ENCODE measurements around the gene COL8A2.
A peak's percentile ranks its signal among the peaks of the same experiment; 100 is the strongest.

The COL8A2 gene

DNA sequence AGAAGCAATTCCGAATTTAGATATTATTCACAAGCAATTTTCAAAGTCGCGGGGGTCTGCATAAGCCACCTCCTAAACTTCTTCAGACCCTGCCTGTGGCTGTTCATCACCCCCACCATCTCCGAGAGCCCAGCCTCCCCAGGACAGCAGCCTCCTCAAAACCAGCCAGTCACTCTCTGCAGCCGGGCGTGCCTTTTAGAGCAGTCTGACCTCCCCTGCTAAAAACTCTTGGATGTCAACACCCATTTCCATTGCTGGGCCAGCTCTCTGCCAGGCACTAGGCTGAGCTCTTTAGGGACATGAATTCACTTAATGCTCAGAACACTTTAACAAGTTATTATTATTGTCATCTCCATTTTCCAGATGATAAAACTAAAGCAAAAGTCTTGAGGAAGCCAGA lies 24.6 kb downstream of the COL8A2 start:
- H3K4me2 ChIP-seq (ENCODE audit: low read depth, low read length, poor library complexity, severe bottlenecking): no peak overlapping the region
- H2AFZ ChIP-seq (ENCODE audit: low read depth, low read length, severe bottlenecking): no peak overlapping the region
- no peak overlapping the region for H3K9ac ChIP-seq (ENCODE audit: low read length)
- H3K9me3 ChIP-seq (ENCODE audit: insufficient read depth, low read length): no peaks in the 10 kb centered on the region
- H3K36me3 ChIP-seq (ENCODE audit: low read length): no peaks in the 10 kb centered on the region
- H3K79me2 ChIP-seq (ENCODE audit: insufficient read depth, low read length): no peaks in the 10 kb centered on the region
- no peaks in the 10 kb centered on the region for H3K27me3 ChIP-seq (ENCODE audit: low read length)
- no peaks in the 10 kb centered on the region for H3K9me2 ChIP-seq (replicated peaks; ENCODE audit: insufficient read depth, low read length)
- no peak overlapping the region for H3K4me3 ChIP-seq (ENCODE audit: insufficient read depth, low read length, poor library complexity, severe bottlenecking)
- no peak for TF ChIP-seq EZH2phosphoT487 (conservative IDR thresholded peaks at IDR 0.05; ENCODE audit: low read length)
- TF ChIP-seq, protein P1, sequence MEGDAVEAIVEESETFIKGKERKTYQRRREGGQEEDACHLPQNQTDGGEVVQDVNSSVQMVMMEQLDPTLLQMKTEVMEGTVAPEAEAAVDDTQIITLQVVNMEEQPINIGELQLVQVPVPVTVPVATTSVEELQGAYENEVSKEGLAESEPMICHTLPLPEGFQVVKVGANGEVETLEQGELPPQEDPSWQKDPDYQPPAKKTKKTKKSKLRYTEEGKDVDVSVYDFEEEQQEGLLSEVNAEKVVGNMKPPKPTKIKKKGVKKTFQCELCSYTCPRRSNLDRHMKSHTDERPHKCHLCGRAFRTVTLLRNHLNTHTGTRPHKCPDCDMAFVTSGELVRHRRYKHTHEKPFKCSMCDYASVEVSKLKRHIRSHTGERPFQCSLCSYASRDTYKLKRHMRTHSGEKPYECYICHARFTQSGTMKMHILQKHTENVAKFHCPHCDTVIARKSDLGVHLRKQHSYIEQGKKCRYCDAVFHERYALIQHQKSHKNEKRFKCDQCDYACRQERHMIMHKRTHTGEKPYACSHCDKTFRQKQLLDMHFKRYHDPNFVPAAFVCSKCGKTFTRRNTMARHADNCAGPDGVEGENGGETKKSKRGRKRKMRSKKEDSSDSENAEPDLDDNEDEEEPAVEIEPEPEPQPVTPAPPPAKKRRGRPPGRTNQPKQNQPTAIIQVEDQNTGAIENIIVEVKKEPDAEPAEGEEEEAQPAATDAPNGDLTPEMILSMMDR (IDR thresholded peaks at IDR 0.05; ENCODE audit: insufficient read depth, low read length, poor library complexity, severe bottlenecking): no peak
- no peaks in the 10 kb centered on the region for H4K20me1 ChIP-seq (ENCODE audit: low read depth, low read length)
- H3K27ac ChIP-seq (ENCODE audit: low read depth, low read length): no peak overlapping the region
- H3F3A ChIP-seq (ENCODE audit: insufficient read depth): no peaks in the 10 kb centered on the region

GRCh38 chr1:36099681-36100341 lies 25.2 kb downstream of the COL8A2 start:
- Histone ChIP-seq H3K9me3 (ENCODE audit: insufficient read depth, low read length) (no peaks in the 10 kb centered on the region), H4K20me1 (ENCODE audit: low read depth, low read length) (no peaks in the 10 kb centered on the region), H3K27me3 (ENCODE audit: low read length) (no peaks in the 10 kb centered on the region), H3K36me3 (ENCODE audit: low read length) (no peaks in the 10 kb centered on the region), H3K27ac (ENCODE audit: low read depth, low read length) (no peak overlapping the region), H2AFZ (ENCODE audit: low read depth, low read length, severe bottlenecking) (peak overlapping the region; percentile 73), H3K79me2 (ENCODE audit: insufficient read depth, low read length) (no peaks in the 10 kb centered on the region), H3K9ac (ENCODE audit: low read length) (no peak overlapping the region), H3K4me3 (ENCODE audit: insufficient read depth, low read length, poor library complexity, severe bottlenecking) (no peak overlapping the region), H3F3A (ENCODE audit: insufficient read depth) (no peaks in the 10 kb centered on the region), H3K4me2 (ENCODE audit: low read depth, low read length, poor library complexity, severe bottlenecking) (no peak overlapping the region), H3K9me2 (replicated peaks; ENCODE audit: insufficient read depth, low read length) (no peaks in the 10 kb centered on the region)
- TF ChIP-seq, protein P1 (IDR thresholded peaks at IDR 0.05; ENCODE audit: insufficient read depth, low read length, poor library complexity, severe bottlenecking): peak; percentile 80
- TF ChIP-seq EZH2phosphoT487 (conservative IDR thresholded peaks at IDR 0.05; ENCODE audit: low read length): no peak

- H3K79me2 ChIP-seq (ENCODE audit: insufficient read depth, low read length): no peaks in the 10 kb centered on the region
- H3K9ac ChIP-seq (ENCODE audit: low read length): no peak overlapping the region
- no peaks in the 10 kb centered on the region for H3K36me3 ChIP-seq (ENCODE audit: low read length)
- H3F3A ChIP-seq (ENCODE audit: insufficient read depth): no peaks in the 10 kb centered on the region
- H3K27me3 ChIP-seq (ENCODE audit: low read length): no peaks in the 10 kb centered on the region
- no peak overlapping the region for H2AFZ ChIP-seq (ENCODE audit: low read depth, low read length, severe bottlenecking)
- H3K4me3 ChIP-seq (ENCODE audit: insufficient read depth, low read length, poor library complexity, severe bottlenecking): no peak overlapping the region
- H3K9me3 ChIP-seq (ENCODE audit: insufficient read depth, low read length): no peaks in the 10 kb centered on the region
- H3K4me2 ChIP-seq (ENCODE audit: low read depth, low read length, poor library complexity, severe bottlenecking): no peak overlapping the region
- no peak for TF ChIP-seq EZH2phosphoT487 (conservative IDR thresholded peaks at IDR 0.05; ENCODE audit: low read length)
- TF ChIP-seq, protein P1 (IDR thresholded peaks at IDR 0.05; ENCODE audit: insufficient read depth, low read length, poor library complexity, severe bottlenecking): no peak
- no peaks in the 10 kb centered on the region for H4K20me1 ChIP-seq (ENCODE audit: low read depth, low read length)
- no peak overlapping the region for H3K27ac ChIP-seq (ENCODE audit: low read depth, low read length)
- H3K9me2 ChIP-seq (replicated peaks; ENCODE audit: insufficient read depth, low read length): no peaks in the 10 kb centered on the region
These were observed 26.2 kb downstream of the COL8A2 start for GRCh38 chr1:36098650-36099365.
